ENCODE results near the gene SPTBN5.

SPTBN5 gene

GRCh38 chr15:41823502-41823901 is 70.4 kb downstream of the SPTBN5 start:
- no peak for DNase-seq (ENCODE audit: low spot score)

DNA sequence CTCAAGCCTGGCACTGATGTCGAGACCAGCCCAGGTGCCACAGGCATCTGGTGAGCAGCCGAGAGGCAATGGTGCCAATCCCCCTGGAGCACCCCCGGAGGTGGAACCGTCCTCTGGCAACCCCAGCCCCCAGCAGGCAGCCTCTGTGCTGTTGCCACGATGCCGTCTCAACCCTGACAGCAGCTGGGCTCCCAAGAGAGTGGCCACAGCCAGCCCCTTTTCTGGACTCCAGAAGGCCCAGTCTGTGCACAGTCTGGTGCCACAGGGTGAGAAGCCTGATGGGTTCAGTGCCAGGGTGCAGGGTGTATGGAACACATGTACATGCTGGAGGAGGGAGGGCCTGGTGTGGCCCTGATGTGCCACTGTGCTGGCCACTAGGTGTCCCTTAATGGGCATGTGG is 70.9 kb downstream of the SPTBN5 start:
- no peak for DNase-seq (ENCODE audit: low spot score)

- no peak for DNase-seq (ENCODE audit: low spot score)
Observed at GRCh38 chr15:41822471-41822870, 71.4 kb downstream of the SPTBN5 start.

DNA sequence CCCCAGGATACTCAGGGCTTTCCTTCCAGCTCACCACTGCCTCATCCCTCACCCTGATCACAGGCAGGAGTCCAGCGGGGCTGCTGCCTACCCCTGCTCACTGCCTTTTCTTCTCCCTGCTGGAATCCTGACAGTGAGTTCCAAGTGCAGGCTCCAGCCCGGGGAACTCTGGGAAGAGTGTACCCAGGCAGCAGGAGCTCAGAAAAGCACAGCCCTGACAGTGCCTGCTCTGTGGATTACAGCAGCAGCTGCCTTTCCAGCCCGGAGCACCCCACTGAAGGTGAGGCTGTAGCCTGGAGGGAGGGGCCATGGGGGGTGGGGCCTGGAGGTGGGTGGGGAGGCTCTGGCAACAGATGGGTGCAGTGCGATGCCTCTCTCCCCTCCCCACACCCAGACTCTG is 72.0 kb downstream of the SPTBN5 start:
- no peak for DNase-seq (ENCODE audit: low spot score)

GRCh38 chr15:41820791-41821423 is 72.9 kb downstream of the SPTBN5 start:
- DNase-seq (ENCODE audit: low spot score), result no peak

DNA sequence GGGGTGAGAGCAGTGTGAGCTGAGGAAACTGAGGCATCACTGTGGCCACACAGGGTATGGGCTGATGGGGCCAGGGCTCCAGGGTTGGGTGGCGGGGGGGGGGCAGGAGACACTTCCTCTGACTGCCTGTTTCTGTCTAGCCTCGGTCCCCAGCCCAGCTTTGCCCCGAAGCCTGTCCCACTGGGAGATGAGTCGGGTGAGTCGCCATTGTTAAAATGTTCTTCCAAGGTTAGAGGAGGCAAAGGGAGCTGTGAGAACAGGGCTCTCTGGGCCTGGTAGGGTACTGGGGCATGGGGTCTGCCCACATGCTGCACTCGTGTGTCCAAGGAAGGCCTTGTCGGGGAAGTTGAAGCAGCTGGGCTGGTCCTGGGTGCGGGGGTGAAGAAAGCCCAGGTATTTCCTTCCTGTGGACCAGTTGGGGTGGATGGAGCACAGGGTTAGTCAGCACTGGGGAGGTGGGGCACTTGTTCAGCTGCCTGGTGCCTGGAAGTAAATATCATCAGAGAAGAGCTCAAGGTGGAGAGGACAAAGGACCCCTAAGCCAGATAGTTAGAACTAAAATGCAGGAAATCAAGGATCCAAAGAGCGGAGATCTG is 74.3 kb downstream of the SPTBN5 start:
- no peak for DNase-seq (ENCODE audit: low spot score)

DNA sequence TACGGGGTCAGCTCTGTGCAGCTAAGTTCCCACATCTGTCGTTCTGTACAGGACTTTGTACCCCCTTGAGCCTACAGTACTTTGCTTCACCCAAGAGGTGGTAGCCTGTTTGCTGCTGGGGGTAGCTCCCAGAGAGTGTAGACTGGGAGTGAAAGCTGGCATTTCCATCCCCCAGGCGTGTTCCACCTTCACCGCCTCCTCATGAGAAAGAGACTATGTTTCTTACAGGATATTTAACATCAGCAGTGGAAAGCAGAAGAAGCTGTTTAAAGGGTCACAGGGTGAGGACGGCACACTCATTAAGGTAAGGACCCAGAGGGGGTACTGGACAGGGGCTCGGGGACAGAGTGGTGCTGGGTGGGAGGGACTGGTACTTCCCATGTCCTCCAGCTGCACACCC is 76.1 kb downstream of the SPTBN5 start:
- no peak for DNase-seq (ENCODE audit: low spot score)

GRCh38 chr15:41817327-41817726 is 76.5 kb downstream of the SPTBN5 start:
- DNase-seq (ENCODE audit: low spot score), result no peak

- DNase-seq (ENCODE audit: low spot score), result no peak
Observed at GRCh38 chr15:41816788-41817187, 77.1 kb downstream of the SPTBN5 start.

GRCh38 chr15:41814534-41814933 is 79.3 kb downstream of the SPTBN5 start:
- DNase-seq (ENCODE audit: low spot score), result no peak

DNA sequence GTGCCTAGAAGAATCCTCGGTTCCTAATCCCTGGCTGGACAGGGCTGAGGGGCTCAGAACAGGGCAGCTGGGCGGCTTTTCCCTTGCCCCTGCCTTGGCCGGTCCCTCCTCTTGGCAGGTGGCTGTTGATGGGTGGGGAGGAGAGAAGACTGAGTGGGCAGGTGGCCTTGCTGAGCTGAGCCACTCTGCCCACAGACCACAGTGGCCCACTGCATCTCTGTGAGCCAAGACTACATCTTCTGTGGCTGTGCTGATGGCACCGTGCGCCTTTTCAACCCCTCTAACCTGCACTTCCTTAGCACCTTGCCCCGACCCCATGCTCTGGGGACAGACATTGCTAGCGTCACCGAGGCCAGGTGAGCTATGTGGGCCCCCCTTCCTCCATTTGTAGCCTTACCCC is 80.4 kb downstream of the SPTBN5 start:
- no peak for DNase-seq (ENCODE audit: low spot score)

DNA sequence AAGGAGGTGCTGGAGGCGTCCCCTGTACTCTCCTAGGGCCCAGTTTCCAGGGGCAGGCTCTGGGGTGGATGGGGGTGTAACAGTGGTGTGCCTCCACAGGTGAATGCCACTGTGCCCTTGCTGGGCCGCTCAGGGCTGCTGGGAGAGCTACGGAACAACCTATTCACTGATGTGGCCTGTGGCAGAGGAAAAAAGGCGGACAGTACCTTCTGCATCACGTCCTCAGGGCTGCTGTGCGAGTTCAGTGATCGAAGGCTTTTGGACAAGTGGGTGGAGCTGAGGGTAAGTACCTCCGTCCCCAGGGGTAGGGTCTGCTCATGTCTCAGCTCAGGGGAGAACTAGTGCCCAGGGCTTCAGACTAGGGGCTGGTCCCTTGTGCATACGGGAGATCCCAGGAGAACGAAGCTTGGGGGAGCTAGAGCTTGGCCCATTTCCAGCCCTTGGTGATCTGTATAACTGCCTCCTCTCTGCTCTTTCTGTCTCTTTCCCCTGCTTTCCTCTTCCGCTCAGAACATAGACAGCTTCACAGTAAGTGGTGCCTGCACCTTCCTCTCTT is 81.0 kb downstream of the SPTBN5 start:
- DNase-seq (ENCODE audit: low spot score), result peak; percentile 64

- DNase-seq (ENCODE audit: low spot score), result peak; percentile 87
Observed at GRCh38 chr15:41811432-41812195, 82.2 kb downstream of the SPTBN5 start.

- DNase-seq (ENCODE audit: low spot score), result no peak
Observed at GRCh38 chr15:41810651-41811431, 83.0 kb downstream of the SPTBN5 start.

- no peak for DNase-seq (ENCODE audit: low spot score)
Observed at GRCh38 chr15:41809526-41810220, 84.2 kb downstream of the SPTBN5 start.

GRCh38 chr15:41809121-41809520 is 84.7 kb downstream of the SPTBN5 start:
- DNase-seq (ENCODE audit: low spot score), result no peak

DNA sequence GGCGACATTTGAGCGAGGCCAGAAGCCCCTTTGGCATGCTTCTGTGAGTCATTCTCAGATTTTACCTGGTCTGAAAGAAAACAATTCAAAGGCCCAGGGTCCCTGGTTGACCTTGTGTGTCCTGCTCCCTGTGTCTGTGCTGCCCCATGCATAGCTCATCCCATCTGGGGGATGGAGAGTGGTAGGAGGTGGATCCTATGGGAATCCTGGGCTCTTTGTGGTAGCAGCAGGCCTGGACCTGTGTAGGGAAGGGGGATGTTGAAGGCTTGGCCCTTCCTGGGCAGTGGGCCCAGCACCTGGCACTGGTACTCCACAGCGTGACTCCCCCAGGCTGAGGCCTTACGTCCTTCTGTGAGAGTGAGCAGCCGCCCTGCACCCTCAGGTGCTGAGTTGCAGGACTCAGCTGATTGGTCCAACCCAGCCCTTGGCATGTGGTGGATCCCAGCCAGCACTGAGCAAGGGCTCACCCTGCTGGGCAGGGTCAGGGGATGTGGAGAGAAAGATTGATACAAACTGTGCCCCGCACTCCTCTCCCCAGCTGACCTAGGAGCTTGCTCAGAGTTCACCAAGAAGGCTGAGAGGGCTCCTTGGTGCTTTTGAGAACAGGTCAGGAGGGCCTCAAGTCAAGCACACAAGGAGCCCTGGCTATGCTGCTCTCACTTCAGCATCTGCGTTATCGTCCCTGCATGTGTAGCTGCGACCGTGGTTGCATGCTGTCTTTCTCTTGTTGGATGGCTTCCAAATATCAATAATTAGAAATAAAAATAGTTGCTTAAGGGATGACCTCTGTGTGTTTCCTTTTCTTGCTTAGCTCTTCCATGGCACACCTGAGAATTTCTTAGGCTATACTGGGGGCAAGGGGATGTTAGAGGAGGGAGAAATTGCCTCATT is 87.3 kb downstream of the SPTBN5 start:
- DNase-seq (ENCODE audit: low spot score), result peak; percentile 59

DNA sequence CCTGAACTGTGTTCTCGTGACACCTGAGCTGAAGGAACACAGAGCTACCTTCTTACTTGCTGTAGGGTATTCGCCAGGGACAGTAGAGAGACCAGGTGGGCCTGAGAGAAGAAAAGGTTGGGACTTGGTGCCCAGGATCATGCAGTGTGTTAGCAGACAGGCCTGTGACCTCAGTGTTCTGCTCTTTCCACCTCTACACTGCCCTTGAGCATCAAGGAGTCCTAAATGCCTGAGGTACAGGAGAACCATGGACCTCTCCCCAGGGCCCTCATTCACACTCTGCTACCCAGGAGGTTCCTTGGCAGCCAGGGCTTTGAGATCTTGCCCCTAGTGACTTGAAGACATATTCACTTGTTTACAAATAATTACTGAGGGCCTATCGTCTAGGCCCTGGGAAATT is 88.1 kb downstream of the SPTBN5 start:
- DNase-seq (ENCODE audit: low spot score), result no peak

GRCh38 chr15:41804916-41805666 is 88.8 kb downstream of the SPTBN5 start:
- no peak for DNase-seq (ENCODE audit: low spot score)

DNA sequence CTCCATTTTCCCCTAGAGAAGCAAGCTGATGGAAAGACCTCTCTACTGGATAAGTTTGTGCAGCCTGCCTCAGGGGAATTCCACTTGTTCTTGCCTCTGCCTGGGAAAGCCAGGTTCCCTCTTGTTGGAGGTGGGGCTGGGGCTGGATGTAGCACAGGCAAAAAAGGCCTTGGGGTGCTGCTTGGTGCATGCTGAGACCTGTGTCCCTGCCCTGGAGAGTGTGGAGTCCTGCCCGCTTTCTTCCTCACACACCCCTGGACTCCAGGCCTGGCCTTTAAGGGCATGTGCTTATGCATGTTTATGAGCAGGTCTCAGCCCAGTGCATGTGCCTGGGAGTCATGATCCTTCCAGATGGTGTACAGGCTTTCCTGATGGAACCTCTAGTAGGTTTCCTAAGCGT is 89.5 kb downstream of the SPTBN5 start:
- DNase-seq (ENCODE audit: low spot score), result no peak
